ENCODE results near the gene MAP1LC3A. TPM values are rescaled to one million over a fixed set of nuclear protein-coding genes. Genes with fewer than 3 reads are reported as not detected.

The MAP1LC3A gene
- total RNA-seq, 2 donors from 2014 or later = 22.4 to 37.6 TPM

GRCh38 chr20:34537651-34538050, 20.9 kb upstream of the MAP1LC3A start:
- intact Hi-C loops (cut with DNase I) = no loop called here
- 80 to 88% methylated on average over 8 of the region's 8 CpGs for WGBS, 2 donors
- TF ChIP-seq CTCF (IDR thresholded peaks at IDR 0.05) (no peak), POLR2A (IDR thresholded peaks at IDR 0.05) (no peak)
- Histone ChIP-seq H3K4me3 (no peak overlapping the region), H3K27ac (no peak overlapping the region), H3K9me3 (no peaks in the 10 kb centered on the region), H3K4me1 (no peaks in the 10 kb centered on the region), H3K27me3 (no peaks in the 10 kb centered on the region), H3K36me3 (replicated peaks in 1 of 2; ENCODE audit: insufficient read depth in 1 of 2, low read depth in 2 of 2) (peaks cover 7 to 34% of the 10 kb centered on the region in 2 donors)
- DNase-seq (no peak), ATAC-seq (no peak)

DNA sequence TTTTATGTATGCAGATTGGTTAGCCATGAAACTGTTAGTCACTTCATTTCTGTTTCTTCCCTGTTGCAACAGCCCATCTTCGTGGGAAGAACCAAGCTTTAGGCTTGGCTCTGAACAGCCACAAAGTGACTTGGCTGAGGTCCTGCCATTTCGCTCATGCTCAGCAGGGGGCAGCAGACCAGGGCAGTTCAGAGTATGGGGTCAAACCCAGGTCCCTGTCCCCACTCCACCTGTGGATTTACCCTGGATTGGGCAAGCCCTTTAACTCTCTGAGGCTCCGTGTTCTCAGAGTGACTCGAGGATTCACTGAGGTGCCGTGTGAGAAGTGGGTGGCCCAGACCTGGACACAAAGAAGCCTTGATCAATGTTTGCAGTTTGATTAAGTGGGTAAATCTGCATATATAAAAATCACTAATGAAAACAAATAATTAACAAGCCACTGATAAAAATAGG, 19.8 kb upstream of the MAP1LC3A start:
- peak; percentile 51 to 71 (median 64) for DNase-seq
- WGBS, 2 donors = 21 to 33% methylated on average over 5 of the region's 5 CpGs
- Histone ChIP-seq H3K4me3 (no peak overlapping the region), H3K4me1 (no peaks in the 10 kb centered on the region), H3K36me3 (replicated peaks in 1 of 2; ENCODE audit: insufficient read depth in 1 of 2, low read depth in 2 of 2) (peaks cover 7 to 30% of the 10 kb centered on the region in 2 donors), H3K27me3 (no peaks in the 10 kb centered on the region), H3K9me3 (no peaks in the 10 kb centered on the region), H3K27ac (no peak overlapping the region)
- intact Hi-C loops (cut with DNase I) = no loop called here
- TF ChIP-seq POLR2A (IDR thresholded peaks at IDR 0.05) = no peak
- TF ChIP-seq CTCF (IDR thresholded peaks at IDR 0.05) = peak; percentile 47 to 77 (median 71)
- peak; percentile 67 for ATAC-seq

DNA sequence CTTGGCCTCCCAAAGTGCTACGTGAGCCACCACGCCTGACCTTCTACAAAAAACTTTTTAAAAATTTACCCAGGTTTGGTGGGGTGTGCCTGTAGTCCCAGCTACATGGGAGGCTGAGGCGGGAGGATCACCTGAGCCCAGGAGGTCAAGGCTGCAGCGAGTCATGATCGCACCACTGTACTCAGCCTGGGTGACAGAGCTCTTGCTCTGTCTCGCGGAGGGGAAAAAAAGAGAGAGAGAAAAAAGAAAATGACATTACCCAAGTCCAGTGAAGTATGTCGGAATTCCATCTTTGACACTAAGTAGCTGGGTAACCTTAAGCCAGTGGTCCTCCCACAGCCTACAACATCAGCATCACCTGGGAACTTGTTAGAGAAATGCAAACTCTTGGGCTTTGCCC, 18.8 kb upstream of the MAP1LC3A start:
- H3K36me3 ChIP-seq (replicated peaks in 1 of 2; ENCODE audit: insufficient read depth in 1 of 2, low read depth in 2 of 2) = peaks cover 5 to 22% of the 10 kb centered on the region in 2 donors
- no peak for TF ChIP-seq POLR2A (IDR thresholded peaks at IDR 0.05)
- no peak for TF ChIP-seq CTCF (IDR thresholded peaks at IDR 0.05)
- H3K4me3 ChIP-seq = no peak overlapping the region
- 95 to 97% methylated on average over 7 to 8 of the region's 8 CpGs for whole genome bisulfite sequencing, 2 donors
- no peak for DNase-seq
- intact Hi-C loops (cut with DNase I) = no loop called here
- ATAC-seq = no peak
- no peak overlapping the region for H3K27ac ChIP-seq
- no peaks in the 10 kb centered on the region for H3K4me1 ChIP-seq
- H3K9me3 ChIP-seq = no peaks in the 10 kb centered on the region
- H3K27me3 ChIP-seq = no peaks in the 10 kb centered on the region

- TF ChIP-seq CTCF (IDR thresholded peaks at IDR 0.05) (no peak), POLR2A (IDR thresholded peaks at IDR 0.05) (no peak)
- WGBS, 2 donors = 85 to 88% methylated on average over 15 of the region's 15 CpGs
- Histone ChIP-seq H3K27me3 (no peaks in the 10 kb centered on the region), H3K27ac (no peak overlapping the region), H3K4me3 (no peak overlapping the region), H3K36me3 (replicated peaks in 1 of 2; ENCODE audit: insufficient read depth in 1 of 2, low read depth in 2 of 2) (peaks cover 0 to 13% of the 10 kb centered on the region in 2 donors), H3K9me3 (no peaks in the 10 kb centered on the region), H3K4me1 (no peaks in the 10 kb centered on the region)
- DNase-seq = no peak
- intact Hi-C loops (cut with DNase I) = no loop called here
- ATAC-seq = no peak
Measured at GRCh38 chr20:34540596-34541263, 17.8 kb upstream of the MAP1LC3A start.

Data from body of pancreas (tissue), 4 donors.